Brain microvascular endothelial cell (primary cell): ENCODE data around the gene TUNAR.

Source experiments
- DNase-seq: peaks from one replicate; pipeline ENCODE4 v3.0.0-alpha.2; 2020
- H3K27ac ChIP-seq: fragments of 250-450 bp; sonication (Bioruptor Pico); 2 replicates; pipeline ENCODE4 v1.5.1; 2020; ENCODE audit warnings: mild to moderate bottlenecking, moderate library complexity
- H3K27me3 ChIP-seq: fragments of 250-450 bp; sonication (Bioruptor Pico); replicated peaks from 2 replicates; pipeline ENCODE4 v1.5.1; 2020; ENCODE audit warnings: mild to moderate bottlenecking
- H3K36me3 ChIP-seq: fragments of 250-450 bp; sonication (Bioruptor Pico); replicated peaks from 2 replicates; pipeline ENCODE4 v1.5.1; 2020; ENCODE audit warnings: mild to moderate bottlenecking
- H3K4me3 ChIP-seq: 2 replicates; pipeline ENCODE4 v1.5.1; 2011; ENCODE audit warnings: low read depth, mild to moderate bottlenecking, control low read depth, low read length, moderate library complexity
- CTCF ChIP-seq: IDR thresholded peaks from 2 replicates; pipeline ENCODE4 v1.5.1; 2011; ENCODE audit warnings: low read depth, mild to moderate bottlenecking, moderate library complexity, low read length, control low read depth, inconsistent platforms; ENCODE audit errors: missing control alignments
- in situ Hi-C: cut with HindIII; loops from 2 replicates; pipeline ENCODE4 v1.10.0; 2017; ENCODE audit warnings: low sequenced_read_pairs, low pct_ligation_motif_present

Gene TUNAR

GRCh38 chr14:95896498-95897135 is 20.0 kb downstream of the TUNAR start:
- Histone ChIP-seq H3K27ac (no peak overlapping the region), H3K36me3 (no peaks in the 10 kb centered on the region), H3K27me3 (no peaks in the 10 kb centered on the region), H3K4me3 (no peak overlapping the region)
- no peak for DNase-seq
- in situ Hi-C loops = no loop called here
- no peak for TF ChIP-seq CTCF

- in situ Hi-C loops = no loop called here
- DNase-seq = no peak
- no peaks in the 10 kb centered on the region for H3K36me3 ChIP-seq
Measured at GRCh38 chr14:95897280-95897679, 20.6 kb downstream of the TUNAR start.

GRCh38 chr14:95901054-95901453 is 24.4 kb downstream of the TUNAR start:
- H3K4me3 ChIP-seq = no peak overlapping the region
- in situ Hi-C loops = no loop called here
- H3K27me3 ChIP-seq = no peaks in the 10 kb centered on the region
- DNase-seq = no peak
- TF ChIP-seq CTCF = no peak
- no peak overlapping the region for H3K27ac ChIP-seq
- no peaks in the 10 kb centered on the region for H3K36me3 ChIP-seq

More at GRCh38 chr14:95897280-95897679, 20.6 kb downstream of the TUNAR start:
- Histone ChIP-seq H3K27me3 (no peaks in the 10 kb centered on the region), H3K27ac (no peak overlapping the region), H3K4me3 (no peak overlapping the region)
- no peak for TF ChIP-seq CTCF

GRCh38 chr14:95902273-95902826 is 25.7 kb downstream of the TUNAR start:
- H3K27ac ChIP-seq = no peak overlapping the region
- no peaks in the 10 kb centered on the region for H3K36me3 ChIP-seq
- H3K27me3 ChIP-seq = no peaks in the 10 kb centered on the region
- in situ Hi-C loops = no loop called here
- no peak for DNase-seq
- H3K4me3 ChIP-seq = no peak overlapping the region
- no peak for TF ChIP-seq CTCF

- in situ Hi-C loops = no loop called here
- no peak overlapping the region for H3K4me3 ChIP-seq
- DNase-seq = no peak
- no peak for TF ChIP-seq CTCF
- no peaks in the 10 kb centered on the region for H3K36me3 ChIP-seq
- H3K27me3 ChIP-seq = no peaks in the 10 kb centered on the region
- H3K27ac ChIP-seq = no peak overlapping the region
Measured at GRCh38 chr14:95903165-95903564, 26.5 kb downstream of the TUNAR start.
